T-helper 1 cell treated with Interleukin-12 subunit alpha and Interleukin-12 subunit beta and Interleukin-4 antibody, amounts not matched to agents 30 μg/mL and 1 μg/mL, for 36 hours (primary cell): ENCODE measurements around the gene RAMP3.
"Not testable (repeated sequence)": the region's sequence is repeated elsewhere in the genome, so short reads cannot be mapped to it uniquely, and the experiment has no call there.

Source experiments
- H3K27ac Mint-ChIP-seq: one replicate; pipeline ENCODE4 v1.8.0; 2021; ENCODE audit warnings: mild to moderate bottlenecking, mixed read lengths
- H3K27me3 Mint-ChIP-seq: one replicate; pipeline ENCODE4 v1.8.0; 2021; ENCODE audit warnings: low read depth, mixed read lengths
- H3K36me3 Mint-ChIP-seq: one replicate; pipeline ENCODE4 v1.8.0; 2021; ENCODE audit warnings: low read depth, mixed read lengths
- H3K4me1 Mint-ChIP-seq: one replicate; pipeline ENCODE4 v1.8.0; 2021; ENCODE audit warnings: low read depth, mixed read lengths
- H3K4me3 Mint-ChIP-seq: one replicate; pipeline ENCODE4 v1.8.0; 2021; ENCODE audit warnings: mild to moderate bottlenecking, moderate library complexity, mixed read lengths
- H3K9me3 Mint-ChIP-seq: one replicate; pipeline ENCODE4 v1.8.0; 2021; ENCODE audit warnings: mixed read lengths

RAMP3 gene

GRCh38 chr7:45145881-45146280 is 11.7 kb upstream of the RAMP3 start:
- Mint-ChIP-seq H3K4me3 (no peak overlapping the region), H3K27me3 (peaks cover 24% of the 10 kb centered on the region)

DNA sequence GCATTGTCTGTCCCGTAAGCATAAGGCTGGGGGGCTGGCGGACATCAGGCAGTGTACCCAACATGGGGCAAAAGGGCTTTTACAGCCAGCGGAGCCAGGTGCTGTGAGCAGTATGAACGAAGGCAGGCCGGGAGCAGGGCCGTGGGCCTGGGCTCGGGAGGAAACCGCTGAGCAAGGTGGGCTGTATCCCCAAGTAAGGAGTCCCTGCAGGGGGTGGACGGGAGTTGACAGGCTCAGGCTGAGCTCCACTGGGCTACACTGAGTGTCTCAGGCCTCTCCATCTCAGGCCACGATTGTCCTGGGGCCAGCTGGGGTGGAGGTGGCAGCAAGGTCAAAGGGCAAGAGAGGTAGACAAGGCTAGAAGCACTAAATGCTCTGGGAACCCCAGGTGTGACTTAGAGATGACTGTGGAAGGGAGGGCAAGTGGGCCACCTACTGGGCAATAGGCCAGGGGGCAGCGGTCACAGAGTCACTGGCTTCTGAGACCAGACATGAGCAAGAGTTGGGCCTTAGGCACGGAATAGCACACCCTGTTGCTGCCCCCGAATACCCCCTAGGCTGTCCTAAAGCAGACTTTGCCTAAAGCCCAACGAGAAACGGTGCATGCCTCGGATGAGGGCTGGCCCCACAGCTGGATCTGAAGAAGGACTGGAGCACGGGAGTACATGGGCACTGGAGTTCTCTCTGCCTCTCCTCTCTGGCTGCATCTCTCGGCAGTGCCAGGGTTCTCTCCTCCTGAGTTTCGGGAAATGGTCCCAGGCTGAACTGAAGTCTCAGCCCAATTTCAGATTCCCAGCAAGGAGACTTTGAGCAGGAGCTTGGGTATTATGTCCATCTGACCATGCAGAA is 10.8 kb upstream of the RAMP3 start:
- Mint-ChIP-seq H3K27me3 (peaks cover 24% of the 10 kb centered on the region), H3K9me3 (no peaks in the 10 kb centered on the region), H3K4me1 (peaks cover 1% of the 10 kb centered on the region), H3K27ac (no peak overlapping the region), H3K36me3 (no peaks in the 10 kb centered on the region), H3K4me3 (no peak overlapping the region)

More at GRCh38 chr7:45145881-45146280, 11.7 kb upstream of the RAMP3 start:
- H3K36me3 Mint-ChIP-seq = no peaks in the 10 kb centered on the region
- peaks cover 1% of the 10 kb centered on the region for H3K4me1 Mint-ChIP-seq
- H3K27ac Mint-ChIP-seq = no peak overlapping the region
- H3K9me3 Mint-ChIP-seq = no peaks in the 10 kb centered on the region

- H3K4me3 Mint-ChIP-seq = no peak overlapping the region
- no peaks in the 10 kb centered on the region for H3K4me1 Mint-ChIP-seq
- no peak overlapping the region for H3K27ac Mint-ChIP-seq
- H3K36me3 Mint-ChIP-seq = no peaks in the 10 kb centered on the region
- H3K27me3 Mint-ChIP-seq = peaks cover 28% of the 10 kb centered on the region
- no peaks in the 10 kb centered on the region for H3K9me3 Mint-ChIP-seq
Observed at GRCh38 chr7:45147858-45148652, 9.5 kb upstream of the RAMP3 start.

DNA sequence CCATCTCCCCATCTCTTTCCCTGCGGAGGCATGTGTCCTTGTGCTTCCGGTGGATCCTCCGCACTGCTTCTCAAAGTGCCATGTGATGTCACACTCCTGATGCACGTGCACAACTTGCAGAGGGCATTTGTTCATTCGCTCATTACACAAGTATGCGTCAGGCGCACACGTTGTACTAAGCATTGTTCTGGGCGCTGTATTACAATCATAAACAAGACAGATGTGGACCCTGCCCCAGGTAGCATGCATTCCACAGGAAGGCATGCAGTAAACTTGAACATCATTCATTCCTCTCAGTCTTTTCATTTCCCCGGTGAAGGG is 9.0 kb upstream of the RAMP3 start:
- Mint-ChIP-seq H3K4me1 (no peaks in the 10 kb centered on the region), H3K27me3 (peaks cover 28% of the 10 kb centered on the region), H3K9me3 (no peaks in the 10 kb centered on the region), H3K4me3 (no peak overlapping the region), H3K36me3 (no peaks in the 10 kb centered on the region), H3K27ac (no peak overlapping the region)

GRCh38 chr7:45149606-45150005 is 8.0 kb upstream of the RAMP3 start:
- Mint-ChIP-seq H3K27me3 (peaks cover 22% of the 10 kb centered on the region), H3K36me3 (no peaks in the 10 kb centered on the region), H3K9me3 (no peaks in the 10 kb centered on the region), H3K4me3 (no peak overlapping the region), H3K4me1 (no peaks in the 10 kb centered on the region), H3K27ac (no peak overlapping the region)

DNA sequence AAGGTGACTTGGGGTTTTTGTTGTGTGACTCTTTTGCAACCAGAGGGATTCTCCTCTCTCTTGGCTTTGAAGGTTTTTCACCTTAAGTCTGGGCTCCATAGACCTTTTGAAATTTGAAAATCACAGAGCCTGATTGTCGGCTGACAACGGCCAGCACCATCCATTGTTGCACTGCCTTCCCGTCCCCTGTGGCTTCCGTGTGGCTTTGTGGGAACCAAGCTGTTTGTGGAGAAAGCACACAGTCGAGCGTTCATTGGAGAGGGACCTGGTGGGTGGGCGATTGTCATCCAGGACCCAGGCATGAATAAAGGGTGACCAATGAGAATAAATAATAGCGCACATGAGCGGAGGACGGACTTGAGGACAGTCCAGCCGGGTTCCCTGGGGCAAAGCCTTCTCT is 7.4 kb upstream of the RAMP3 start:
- Mint-ChIP-seq H3K27me3 (peaks cover 22% of the 10 kb centered on the region), H3K27ac (no peak overlapping the region), H3K36me3 (no peaks in the 10 kb centered on the region), H3K9me3 (no peaks in the 10 kb centered on the region), H3K4me3 (no peak overlapping the region), H3K4me1 (no peaks in the 10 kb centered on the region)

- Mint-ChIP-seq H3K36me3 (no peaks in the 10 kb centered on the region), H3K27ac (no peak overlapping the region), H3K4me3 (no peak overlapping the region), H3K27me3 (peaks cover 22% of the 10 kb centered on the region), H3K9me3 (no peaks in the 10 kb centered on the region), H3K4me1 (no peaks in the 10 kb centered on the region)
Observed at GRCh38 chr7:45151131-45151684, 6.4 kb upstream of the RAMP3 start.

GRCh38 chr7:45151967-45152366 is 5.6 kb upstream of the RAMP3 start:
- H3K4me3 Mint-ChIP-seq = no peak overlapping the region
- no peaks in the 10 kb centered on the region for H3K4me1 Mint-ChIP-seq
- no peaks in the 10 kb centered on the region for H3K9me3 Mint-ChIP-seq
- no peak overlapping the region for H3K27ac Mint-ChIP-seq
- H3K36me3 Mint-ChIP-seq = no peaks in the 10 kb centered on the region
- peaks cover 26% of the 10 kb centered on the region for H3K27me3 Mint-ChIP-seq

DNA sequence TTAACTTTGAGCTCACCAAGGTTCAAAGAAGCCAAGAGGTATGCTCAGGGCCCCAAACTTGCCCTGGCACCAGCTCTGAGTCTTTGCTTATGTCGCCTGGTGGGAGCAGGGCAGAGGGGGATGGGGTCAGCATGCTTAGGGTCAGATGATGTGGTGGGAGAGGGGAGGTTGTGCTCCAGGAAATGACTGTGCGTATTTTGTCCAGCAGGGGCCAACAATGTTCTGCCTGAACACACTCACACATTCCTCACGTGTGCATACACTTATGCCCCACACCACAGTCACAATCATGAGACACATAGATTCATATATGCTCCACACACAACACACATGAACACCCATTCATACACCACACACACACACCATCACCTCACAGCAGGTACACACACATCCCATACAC is 4.4 kb upstream of the RAMP3 start:
- no peaks in the 10 kb centered on the region for H3K4me1 Mint-ChIP-seq
- H3K27me3 Mint-ChIP-seq = peaks cover 32% of the 10 kb centered on the region
- no peak overlapping the region for H3K27ac Mint-ChIP-seq
- H3K36me3 Mint-ChIP-seq = no peaks in the 10 kb centered on the region
- no peaks in the 10 kb centered on the region for H3K9me3 Mint-ChIP-seq
- no peak overlapping the region for H3K4me3 Mint-ChIP-seq

- H3K36me3 Mint-ChIP-seq, H3K9me3 Mint-ChIP-seq, H3K27ac Mint-ChIP-seq, H3K4me3 Mint-ChIP-seq, H3K4me1 Mint-ChIP-seq: not testable (repeated sequence)
- H3K27me3 Mint-ChIP-seq = peaks cover 34% of the 10 kb centered on the region
Observed at GRCh38 chr7:45153861-45154260, 3.7 kb upstream of the RAMP3 start.

GRCh38 chr7:45155357-45155900 is 2.2 kb upstream of the RAMP3 start:
- H3K36me3 Mint-ChIP-seq = no peaks in the 10 kb centered on the region
- H3K27ac Mint-ChIP-seq = no peak overlapping the region
- no peak overlapping the region for H3K4me3 Mint-ChIP-seq
- peaks cover 2% of the 10 kb centered on the region for H3K4me1 Mint-ChIP-seq
- H3K27me3 Mint-ChIP-seq = peaks cover 32% of the 10 kb centered on the region
- H3K9me3 Mint-ChIP-seq = no peaks in the 10 kb centered on the region

GRCh38 chr7:45155941-45156340 is 1.6 kb upstream of the RAMP3 start:
- Mint-ChIP-seq H3K27ac (no peak overlapping the region), H3K27me3 (peaks cover 32% of the 10 kb centered on the region), H3K36me3 (no peaks in the 10 kb centered on the region), H3K4me3 (no peak overlapping the region), H3K9me3 (no peaks in the 10 kb centered on the region), H3K4me1 (peaks cover 3% of the 10 kb centered on the region)

DNA sequence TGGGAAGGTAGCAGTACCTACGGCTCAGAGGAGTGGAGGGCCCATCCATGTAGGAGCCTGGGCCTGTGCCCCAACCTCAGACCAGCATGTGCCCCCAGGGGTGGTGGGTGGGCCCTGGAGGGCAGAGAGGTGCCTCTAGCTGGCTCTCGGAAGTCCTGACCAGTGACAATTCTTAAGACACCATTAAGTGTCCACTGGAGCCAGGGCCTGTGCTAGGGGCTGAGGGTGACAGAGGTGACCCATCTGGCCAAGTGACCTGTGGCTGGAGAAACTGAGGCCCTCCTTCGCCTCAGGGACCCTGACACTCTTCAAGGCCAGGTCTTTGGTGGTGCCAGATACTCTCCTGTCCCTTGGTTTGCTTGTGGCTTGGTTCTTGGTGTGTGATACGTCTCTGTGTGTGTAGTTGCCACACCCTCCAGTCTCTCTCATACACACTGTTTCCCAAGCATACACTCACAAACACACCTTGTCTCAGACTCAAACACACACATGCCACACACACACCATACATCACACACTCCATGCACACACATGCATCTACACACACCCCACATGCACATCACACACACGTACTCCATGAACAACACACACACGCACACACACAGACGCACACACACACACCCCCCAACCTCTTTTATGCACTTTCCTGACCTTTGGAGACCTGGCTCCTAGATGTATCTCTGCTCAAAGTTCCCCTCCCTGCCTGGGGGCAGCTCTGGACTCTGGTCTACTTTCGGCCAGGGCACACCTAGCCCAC is 897 bp upstream of the RAMP3 start:
- H3K27ac Mint-ChIP-seq = no peak overlapping the region
- H3K4me1 Mint-ChIP-seq = peaks cover 9% of the 10 kb centered on the region
- H3K36me3 Mint-ChIP-seq = no peaks in the 10 kb centered on the region
- no peak overlapping the region for H3K4me3 Mint-ChIP-seq
- H3K9me3 Mint-ChIP-seq = no peaks in the 10 kb centered on the region
- H3K27me3 Mint-ChIP-seq = peaks cover 32% of the 10 kb centered on the region

GRCh38 chr7:45157286-45157652 is 322 bp upstream of the RAMP3 start:
- Mint-ChIP-seq H3K4me3 (no peak overlapping the region), H3K36me3 (no peaks in the 10 kb centered on the region), H3K27me3 (peaks cover 32% of the 10 kb centered on the region), H3K4me1 (peaks cover 9% of the 10 kb centered on the region), H3K27ac (no peak overlapping the region), H3K9me3 (no peaks in the 10 kb centered on the region)
